SK-N-DZ (cell line): ENCODE measurements around the gene FOCAD.

Experiments
- DNase-seq: peaks from one replicate; pipeline ENCODE4 v3.0.0-alpha.2; 2015; ENCODE audit warnings: low spot score

Gene FOCAD

DNA sequence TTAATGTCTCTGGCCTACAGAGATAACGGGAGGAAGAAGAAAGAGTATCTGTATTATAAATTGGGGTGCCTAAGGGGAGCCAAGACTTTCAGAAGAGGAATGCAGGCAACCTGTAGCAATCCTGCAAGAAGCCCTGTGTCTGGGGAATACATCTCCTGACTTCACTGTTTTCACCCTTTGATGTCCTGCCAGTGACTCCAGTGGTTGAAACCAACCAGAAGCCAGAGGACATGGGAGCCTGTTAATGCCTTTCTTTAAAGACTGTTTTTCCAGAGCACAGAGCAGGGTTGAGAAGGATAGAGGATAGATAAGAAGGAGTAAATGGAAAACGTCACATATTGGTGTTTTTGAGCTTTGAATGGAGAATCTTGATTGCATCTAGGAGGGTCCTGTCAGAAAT lies 196.2 kb downstream of the FOCAD start:
- DNase-seq = peak; percentile 41

GRCh38 chr9:20880675-20881074 lies 196.6 kb downstream of the FOCAD start:
- DNase-seq = no peak

DNA sequence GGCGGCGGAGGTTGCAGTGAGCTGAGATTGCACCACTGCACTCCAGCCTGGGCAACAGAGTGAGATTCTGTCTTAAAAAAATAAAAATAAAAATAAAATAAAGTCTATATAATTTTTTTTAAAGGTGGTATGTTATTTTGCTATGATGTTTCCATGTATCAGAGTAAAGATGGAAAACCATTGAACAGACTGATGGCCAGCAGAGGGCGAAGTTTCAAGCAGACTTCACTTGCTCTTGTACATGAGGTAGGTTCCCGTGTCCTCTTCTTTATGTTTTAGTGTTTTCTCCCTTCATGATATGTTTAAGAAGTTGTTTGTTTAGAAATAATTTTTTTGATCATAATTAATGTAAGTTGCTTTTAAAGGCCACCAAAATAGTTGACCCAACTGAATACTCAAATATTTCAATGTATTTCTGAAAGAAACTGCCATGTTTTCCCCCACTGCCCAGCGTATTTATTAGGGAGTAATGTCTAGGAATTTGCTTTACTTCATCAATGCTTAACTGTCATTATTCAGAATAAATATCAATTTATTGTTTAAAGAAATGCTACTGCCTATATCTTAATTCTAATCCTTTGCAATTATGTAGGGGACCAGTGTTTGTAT lies 201.0 kb downstream of the FOCAD start:
- peak; percentile 21 for DNase-seq

GRCh38 chr9:20898885-20899554 lies 215.0 kb downstream of the FOCAD start:
- DNase-seq = peak; percentile 36

- DNase-seq = no peak
These were observed 219.2 kb downstream of the FOCAD start for GRCh38 chr9:20903212-20903611.

DNA sequence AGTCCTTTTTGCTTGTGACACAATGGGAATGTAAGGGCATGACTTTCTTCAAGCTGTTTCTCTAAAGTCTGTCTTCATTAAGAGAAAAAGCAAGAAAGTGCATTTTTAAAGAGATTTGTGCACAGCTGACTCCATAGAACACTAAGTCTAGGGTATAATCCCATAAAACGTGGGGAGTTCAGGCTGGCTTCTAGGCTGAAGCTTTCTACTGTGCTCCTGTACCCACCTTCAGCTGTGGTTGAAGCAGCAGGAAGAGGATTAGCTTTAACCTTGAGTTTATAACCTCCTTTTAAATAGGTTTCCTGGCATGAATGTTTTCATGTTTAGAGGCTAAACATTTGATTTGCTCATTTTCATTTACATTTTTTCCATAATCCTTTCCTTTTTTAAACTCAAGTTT lies 220.9 kb downstream of the FOCAD start:
- no peak for DNase-seq

DNA sequence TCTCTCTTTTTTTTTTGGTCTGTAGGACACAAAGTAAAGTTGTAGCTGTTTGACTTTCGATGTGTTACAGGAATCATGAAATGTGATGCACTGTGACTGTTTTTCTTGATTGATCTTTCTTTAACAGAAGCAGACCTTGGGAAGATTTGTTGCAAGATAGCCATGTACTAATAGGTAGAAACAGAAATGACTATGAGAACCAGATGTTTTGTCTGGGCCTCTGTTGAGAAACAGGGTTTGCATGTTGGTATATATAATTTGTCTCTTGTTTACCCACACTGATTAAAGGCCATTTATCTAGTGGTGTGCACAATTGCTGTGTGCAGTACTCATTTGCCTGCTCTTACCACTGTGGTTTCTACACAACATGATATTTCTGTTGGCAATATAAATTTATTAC lies 222.3 kb downstream of the FOCAD start:
- peak; percentile 24 for DNase-seq

DNA sequence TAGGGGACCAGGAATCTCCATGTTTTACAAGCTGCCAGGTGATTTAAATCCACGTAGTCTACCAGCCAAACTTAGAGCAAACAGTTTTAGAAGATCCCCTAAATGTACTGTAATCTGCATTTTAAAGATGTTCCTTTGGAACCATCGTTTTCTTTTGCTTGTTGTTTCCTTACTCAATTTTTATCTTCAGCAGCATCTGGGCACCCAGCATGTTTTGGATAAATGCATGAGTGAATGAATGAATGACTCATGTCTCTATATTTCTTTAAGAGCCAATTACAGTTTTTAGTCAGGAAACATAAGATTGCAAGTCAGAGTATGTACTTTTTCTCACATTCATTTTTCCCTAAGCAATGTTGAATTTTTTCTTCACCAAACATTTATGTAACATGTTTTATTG lies 224.4 kb downstream of the FOCAD start:
- no peak for DNase-seq

GRCh38 chr9:20914556-20914955 lies 230.5 kb downstream of the FOCAD start:
- DNase-seq = no peak

DNA sequence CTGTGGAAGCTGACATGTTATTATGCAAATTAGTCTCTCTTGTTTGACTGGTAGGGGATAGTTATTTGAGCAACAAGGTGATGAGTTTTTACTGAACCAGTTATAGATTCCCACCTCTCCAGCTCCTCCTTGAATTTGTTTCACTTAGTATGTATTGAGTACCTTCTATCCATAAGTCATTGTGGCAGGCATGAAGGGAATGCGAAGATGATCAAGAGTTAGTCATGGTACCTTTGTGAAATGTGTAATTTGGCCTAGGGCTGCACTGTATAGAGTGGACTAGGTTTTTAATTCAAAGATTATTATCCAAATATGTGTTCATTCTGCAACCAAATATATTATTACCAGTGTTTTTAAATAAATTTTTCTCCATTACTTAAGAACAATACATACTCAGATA lies 237.3 kb downstream of the FOCAD start:
- no peak for DNase-seq

- DNase-seq = no peak
These were observed 241.4 kb downstream of the FOCAD start for GRCh38 chr9:20925256-20926045.

- DNase-seq = no peak
These were observed 245.2 kb downstream of the FOCAD start for GRCh38 chr9:20929276-20929675.

- DNase-seq = no peak
These were observed 246.8 kb downstream of the FOCAD start for GRCh38 chr9:20930836-20931235.

DNA sequence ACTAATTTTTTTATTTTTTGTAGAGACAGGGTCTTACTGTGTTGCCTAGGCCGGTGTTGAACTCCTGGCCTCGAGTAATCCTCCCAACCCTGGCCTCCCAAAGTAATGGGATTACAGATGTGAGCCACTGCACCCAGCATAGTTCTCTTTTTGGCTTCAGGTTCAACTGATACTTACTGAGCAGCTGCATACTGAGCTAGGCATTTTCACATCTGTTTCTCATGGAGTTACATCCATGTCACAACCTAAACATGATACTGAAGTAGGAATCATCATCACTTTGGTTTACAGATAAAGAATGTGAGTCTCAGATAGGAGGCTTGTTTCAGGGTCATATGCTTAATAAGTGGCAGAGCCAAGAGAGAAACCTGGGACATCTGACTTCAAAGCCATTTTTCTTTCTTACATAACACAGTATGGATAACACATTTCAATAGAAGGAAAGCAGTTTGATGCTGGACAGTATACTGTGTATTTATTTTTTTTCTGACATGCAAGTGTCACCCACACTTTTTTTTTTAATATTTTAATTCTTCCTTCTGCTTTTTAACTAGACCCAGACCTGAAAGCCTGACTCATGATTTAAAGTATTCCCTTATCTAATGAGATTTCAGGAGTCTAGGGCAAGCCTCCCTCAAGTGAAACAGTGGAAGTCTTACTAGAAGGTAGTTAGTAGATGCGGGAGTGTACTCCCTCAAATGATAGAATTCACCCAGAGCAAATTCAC lies 256.6 kb downstream of the FOCAD start:
- DNase-seq = no peak

- DNase-seq = peak; percentile 13
These were observed 257.2 kb downstream of the FOCAD start for GRCh38 chr9:20941174-20941690.

GRCh38 chr9:20944507-20944906 lies 260.4 kb downstream of the FOCAD start:
- no peak for DNase-seq

- no peak for DNase-seq
These were observed 261.2 kb downstream of the FOCAD start for GRCh38 chr9:20945269-20945668.

DNA sequence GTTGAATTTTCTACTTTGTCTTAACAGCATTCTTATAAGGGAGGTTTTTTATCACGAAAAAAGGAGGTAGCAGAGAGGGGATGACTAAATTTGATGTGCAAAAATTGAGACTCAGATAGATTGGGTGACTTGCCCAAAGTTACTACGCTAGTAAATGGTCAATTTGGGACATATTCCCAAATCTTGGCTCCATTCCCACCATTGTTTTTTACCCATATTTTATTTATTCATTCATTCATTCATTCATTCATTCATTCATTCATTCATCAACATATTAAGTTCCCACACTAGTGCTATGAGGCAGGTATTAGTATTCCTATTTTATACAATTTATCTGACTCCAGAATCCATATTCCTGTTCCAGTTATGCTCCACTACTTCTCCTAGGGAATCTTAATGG lies 261.8 kb downstream of the FOCAD start:
- DNase-seq = no peak

DNA sequence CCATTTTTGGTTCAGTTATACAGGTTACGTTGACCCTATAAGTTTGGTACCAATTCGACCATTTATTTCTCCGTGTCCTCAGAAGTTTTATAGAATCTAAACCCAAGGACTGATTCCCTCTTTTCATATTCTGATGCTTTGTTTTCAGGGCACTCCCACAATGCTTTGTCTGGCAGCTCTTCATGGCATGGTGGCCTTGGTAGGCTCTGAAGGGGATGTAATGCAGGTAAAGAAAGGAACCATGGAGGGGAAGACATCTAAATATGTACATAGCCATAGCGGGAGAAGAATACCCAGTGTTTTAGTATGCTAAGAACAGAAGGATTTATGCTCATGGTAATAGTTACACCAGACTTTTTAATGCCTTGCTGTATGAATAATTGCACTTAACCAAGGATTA lies 264.6 kb downstream of the FOCAD start:
- DNase-seq = no peak

DNA sequence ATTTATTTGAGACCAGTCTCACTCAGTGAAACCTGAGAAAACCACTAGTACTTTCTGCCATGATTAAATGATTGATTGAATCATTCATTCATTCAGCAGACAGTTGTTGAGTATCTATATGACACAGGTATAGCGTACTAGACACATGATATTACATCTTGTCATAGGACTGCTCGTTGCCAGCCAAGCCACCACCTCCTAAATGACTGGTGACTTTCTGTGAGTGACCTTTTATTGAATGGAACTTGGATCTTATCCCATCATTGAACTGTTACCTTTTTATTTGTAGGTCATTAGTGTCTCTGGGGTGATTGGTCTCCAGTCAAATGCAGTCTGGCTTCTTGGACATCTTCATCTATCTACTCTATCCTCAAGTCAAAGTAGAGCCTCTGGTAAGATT lies 266.6 kb downstream of the FOCAD start:
- DNase-seq = no peak

DNA sequence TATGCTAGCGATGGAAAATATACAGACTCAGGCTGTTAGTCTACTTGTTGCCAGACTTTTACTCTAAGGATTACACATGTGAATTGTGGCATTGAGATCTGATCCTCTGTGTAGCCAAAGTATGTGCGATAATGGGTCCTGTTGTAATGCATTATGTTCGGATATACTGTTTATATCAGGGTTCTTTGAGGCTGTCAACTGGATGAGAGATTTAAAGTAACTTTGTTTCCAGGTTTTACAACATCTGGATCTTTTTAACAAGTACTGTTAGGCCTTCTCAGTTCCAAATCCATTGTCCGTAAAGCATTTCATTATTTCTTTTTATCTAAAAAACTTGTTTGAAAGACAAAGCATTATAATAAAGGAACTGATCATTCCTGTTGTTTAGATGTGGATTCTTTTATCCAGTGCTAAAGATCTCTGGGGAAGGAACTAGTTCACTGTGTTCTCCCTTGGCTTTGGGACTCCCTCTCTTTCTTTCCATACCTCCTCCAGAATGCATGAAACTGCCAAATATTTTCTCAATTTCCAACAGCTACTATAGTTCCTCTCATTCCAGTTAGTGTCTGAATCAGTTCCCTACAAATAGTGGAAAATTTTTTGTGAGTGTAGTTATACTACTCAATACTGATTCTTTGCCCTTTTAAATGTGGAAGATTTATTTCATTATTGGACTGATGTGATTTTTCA lies 278.6 kb downstream of the FOCAD start:
- DNase-seq = no peak
